A549 (cell line): Measurements from ENCODE around the gene KMT5C.

Experiments used
- BHLHE40 ChIP-seq: IDR thresholded peaks from 2 replicates; pipeline ENCODE4 v1.6.1; 2012; ENCODE audit warnings: low read depth, low read length, inconsistent platforms
- CBX2 ChIP-seq: fragments of 200-600 bp; sonication (generic); IDR thresholded peaks from 2 replicates; pipeline ENCODE4 v1.6.1; 2016; ENCODE audit warnings: low read depth, mild to moderate bottlenecking, borderline replicate concordance
- CTCF ChIP-seq: fragments of >200 bp; sonication (Bioruptor Twin); formaldehyde crosslinking; IDR thresholded peaks from 3 replicates; pipeline ENCODE4 v1.5.1; 2016
- ESRRA ChIP-seq: fragments of 150-350 bp; IDR thresholded peaks from 2 replicates; pipeline ENCODE4 v1.6.1; 2014; ENCODE audit warnings: mild to moderate bottlenecking, low read length, borderline replicate concordance
- JUN ChIP-seq, 2 experiments: fragments of >200 bp; sonication (Bioruptor Twin); formaldehyde crosslinking; IDR thresholded peaks; 2 replicates in 1 of 2; 3 replicates in 1 of 2; pipeline ENCODE4 v1.6.1; 2016 to 2017
- MAX ChIP-seq: IDR thresholded peaks from 2 replicates; pipeline ENCODE4 v1.6.1; 2012
- MAZ ChIP-seq: fragments of 150-350 bp; IDR thresholded peaks from 2 replicates; pipeline ENCODE4 v1.6.1; 2014; ENCODE audit warnings: antibody characterized with exemption, low read depth, low read length, borderline replicate concordance
- POLR2A ChIP-seq: IDR thresholded peaks from 2 replicates; pipeline ENCODE4 v1.6.1; 2012; ENCODE audit warnings: mild to moderate bottlenecking, low read length
- RCOR1 ChIP-seq: fragments of 150-350 bp; IDR thresholded peaks from 2 replicates; pipeline ENCODE4 v1.6.1; 2014; ENCODE audit warnings: antibody characterized with exemption, low read length, low read depth
- REST ChIP-seq: fragments of 200-600 bp; sonication (generic); IDR thresholded peaks from 2 replicates; pipeline ENCODE4 v1.6.1; 2016; ENCODE audit warnings: antibody characterized with exemption, mild to moderate bottlenecking, moderate library complexity
- SMC3 ChIP-seq: fragments of >200 bp; sonication (Bioruptor Twin); formaldehyde crosslinking; IDR thresholded peaks from 3 replicates; pipeline ENCODE4 v1.6.1; 2018; ENCODE audit warnings: inconsistent platforms

GRCh38 chr19:55358943-55359908 is 19.6 kb downstream of the KMT5C start:
- TF ChIP-seq CTCF (no peak), SMC3 (no peak), RCOR1 (no peak), MAX (no peak), REST (no peak), CBX2 (no peak), POLR2A (no peak), JUN (IDR thresholded peaks at IDR 0.05) (no peak), BHLHE40 (no peak), ESRRA (no peak), MAZ (no peak)
